Panc1 (cell line): ENCODE measurements around the gene FN3KRP.

Source experiments
- CTCF ChIP-seq: fragments of 450-650 bp; IDR thresholded peaks from 2 replicates; pipeline ENCODE4 v1.5.1; 2017; ENCODE audit warnings: mild to moderate bottlenecking
- POLR2AphosphoS5 ChIP-seq: IDR thresholded peaks from 2 replicates; pipeline ENCODE4 v1.6.1; 2012; ENCODE audit warnings: mild to moderate bottlenecking, low read depth, low read length, moderate library complexity
- REST ChIP-seq, 2 experiments: IDR thresholded peaks; 2 replicates each; pipeline ENCODE4 v1.6.1; 2011 to 2012; ENCODE audit warnings: low read depth in 2 of 2, control low read depth in 1 of 2, low read length in 1 of 2, mild to moderate bottlenecking in 1 of 2, moderate library complexity in 1 of 2; ENCODE audit not compliant: insufficient read depth in 1 of 2
- SIN3A ChIP-seq: IDR thresholded peaks from 2 replicates; pipeline ENCODE4 v1.6.1; 2012; ENCODE audit warnings: low read depth, mild to moderate bottlenecking, low read length, moderate library complexity, borderline replicate concordance; ENCODE audit not compliant: insufficient read depth
- TCF7L2 ChIP-seq: IDR thresholded peaks from 2 replicates; pipeline ENCODE4 v1.6.1; 2011; ENCODE audit warnings: mild to moderate bottlenecking, low read depth, low read length, inconsistent platforms

GRCh38 chr17:82683534-82683933, 33.0 kb upstream of the FN3KRP start:
- TF ChIP-seq CTCF (no peak), TCF7L2 (no peak), REST (IDR thresholded peaks at IDR 0.05; ENCODE audit: insufficient read depth in 1 of 2, low read depth in 2 of 2, low read length in 1 of 2) (no peak), POLR2AphosphoS5 (no peak), SIN3A (no peak)
